GM18505 (cell line): Measurements from ENCODE around the gene SCCPDH.

Experiments used
- ATAC-seq: cut with Tn5 transposase; IDR thresholded peaks from one replicate; pipeline ENCODE4 v1.9.1; 2021; ENCODE audit not compliant: unreplicated experiment
- POLR2A ChIP-seq: IDR thresholded peaks from 4 replicates; pipeline ENCODE4 v1.6.1; 2011; ENCODE audit warnings: borderline replicate concordance; ENCODE audit not compliant: insufficient read depth, insufficient read length; ENCODE audit errors: extremely low read depth

Gene SCCPDH

GRCh38 chr1:246791303-246791918 lies 67.2 kb downstream of the SCCPDH start:
- no peak for ATAC-seq
- TF ChIP-seq POLR2A = no peak

GRCh38 chr1:246792603-246793002 lies 68.4 kb downstream of the SCCPDH start:
- ATAC-seq = no peak
- no peak for TF ChIP-seq POLR2A

DNA sequence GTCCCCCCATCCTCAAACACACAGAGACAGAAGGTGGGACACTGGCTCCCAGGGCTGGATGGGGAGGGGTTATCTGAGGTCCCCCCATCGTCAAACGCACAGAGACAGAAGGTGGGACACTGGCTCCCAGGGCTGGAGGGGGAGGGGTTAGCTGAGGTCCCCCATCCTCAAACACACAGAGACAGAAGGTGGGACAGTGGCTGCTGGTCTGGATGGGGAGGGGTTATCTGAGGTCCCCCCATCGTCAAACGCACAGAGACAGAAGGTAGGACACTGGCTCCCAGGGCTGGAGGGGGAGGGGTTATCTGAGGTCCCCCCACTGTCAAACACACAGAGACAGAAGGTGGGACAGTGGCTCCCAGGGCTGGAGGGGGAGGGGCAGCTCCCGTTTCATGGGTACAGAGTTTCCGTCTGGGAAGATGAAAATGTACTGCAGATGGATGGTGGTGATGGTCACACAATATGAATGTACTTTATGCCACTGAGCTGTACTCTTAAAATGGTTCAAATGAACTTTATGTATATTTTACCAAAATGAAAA lies 69.2 kb downstream of the SCCPDH start:
- ATAC-seq = no peak
- TF ChIP-seq POLR2A = no peak

GRCh38 chr1:246794048-246794827 lies 70.0 kb downstream of the SCCPDH start:
- ATAC-seq = no peak
- TF ChIP-seq POLR2A = no peak

DNA sequence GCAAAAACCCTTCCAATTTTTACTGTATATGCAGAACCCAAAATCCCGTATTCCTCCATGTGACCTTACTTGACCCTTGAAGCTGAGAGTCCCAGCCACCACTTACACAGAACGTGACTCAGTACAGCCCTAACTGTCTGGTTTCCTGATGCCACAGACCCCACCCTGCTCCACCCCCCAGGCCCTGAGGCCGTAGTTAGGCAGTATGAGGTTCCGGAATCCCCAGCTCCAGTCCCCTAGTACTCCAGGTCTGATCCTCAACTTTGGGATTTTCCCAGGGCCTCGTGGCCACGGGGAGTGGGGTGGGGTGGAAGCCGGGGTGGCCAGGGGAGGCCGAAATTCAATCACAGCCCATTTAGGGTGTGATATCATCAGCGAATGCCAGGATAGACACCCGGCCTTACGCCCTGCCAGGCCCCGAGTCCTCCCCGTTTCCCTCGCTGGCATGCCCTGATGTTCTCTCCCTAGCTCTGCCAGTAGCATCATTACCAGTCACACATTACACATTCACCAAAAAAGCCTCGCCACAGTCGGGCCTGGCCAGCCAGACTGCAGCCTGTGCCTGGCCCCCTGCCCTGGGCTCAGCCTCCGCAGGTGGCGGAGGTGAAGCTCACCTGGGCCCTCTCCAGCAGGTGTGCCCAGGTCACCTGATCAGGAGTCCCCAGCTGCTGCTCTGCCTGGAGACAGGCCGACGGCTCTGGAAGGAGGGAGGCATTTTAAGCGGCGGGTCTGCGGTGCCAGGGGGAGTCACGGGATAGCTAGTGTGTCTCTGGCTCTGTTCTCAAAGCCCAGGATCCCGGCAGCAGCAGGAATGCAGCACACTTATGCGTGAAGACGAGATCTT lies 70.8 kb downstream of the SCCPDH start:
- no peak for ATAC-seq
- no peak for TF ChIP-seq POLR2A

DNA sequence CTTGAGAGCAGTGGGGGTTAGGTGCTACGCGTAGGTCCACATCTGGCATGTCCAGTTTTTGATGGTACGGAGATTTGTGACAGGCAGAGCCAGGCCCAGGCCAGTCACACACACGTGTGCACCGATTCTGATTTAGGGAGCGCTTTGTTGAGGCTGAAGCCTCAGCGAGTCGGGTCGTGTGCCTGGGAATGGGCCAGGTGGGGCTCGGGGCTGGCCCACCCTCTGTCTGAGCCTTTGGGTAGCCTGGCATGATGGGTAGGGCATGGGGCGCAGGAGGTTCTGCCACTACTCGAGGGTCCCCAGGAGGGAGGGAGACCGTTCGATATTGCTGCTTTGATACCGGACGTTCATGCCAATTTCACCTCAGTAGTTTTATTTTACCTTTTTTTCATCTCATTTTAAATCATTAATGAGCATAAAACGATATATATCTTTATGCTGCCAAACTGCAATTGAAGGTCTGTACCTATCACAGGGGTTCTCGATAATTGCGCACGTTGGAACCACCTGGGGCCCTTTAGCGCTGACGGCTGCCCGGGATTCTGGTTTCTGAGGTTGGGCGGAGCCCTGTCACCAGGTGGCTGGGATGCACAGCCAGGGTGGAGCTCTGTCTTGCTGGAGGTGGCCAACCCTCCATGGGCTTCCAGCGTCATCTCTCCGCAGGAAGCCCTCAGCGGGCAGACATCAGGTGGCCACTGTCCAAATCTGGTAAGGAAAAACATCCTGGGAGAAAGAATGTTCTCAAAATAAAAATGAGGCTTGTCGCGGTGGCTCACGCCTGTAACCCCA lies 71.9 kb downstream of the SCCPDH start:
- TF ChIP-seq POLR2A = no peak
- no peak for ATAC-seq

DNA sequence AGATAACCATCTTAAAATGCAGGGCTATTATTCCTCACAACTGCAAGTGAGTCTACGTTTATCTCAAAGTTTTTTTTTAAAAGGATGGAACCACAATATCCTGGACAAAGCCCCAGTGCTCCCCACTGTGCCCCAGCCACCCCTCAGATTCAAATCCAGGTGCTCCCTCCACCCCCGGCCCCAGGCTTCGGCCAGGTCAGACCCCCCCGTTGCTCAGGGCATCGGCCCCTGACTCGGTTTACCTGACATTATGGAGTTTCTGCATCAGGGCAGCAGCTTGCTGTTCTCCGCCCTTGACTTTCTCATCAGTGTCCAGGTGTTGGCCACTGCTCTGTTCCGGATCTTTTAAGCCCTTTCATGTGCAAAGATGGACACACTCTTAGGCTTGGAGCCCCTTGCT lies 72.9 kb downstream of the SCCPDH start:
- no peak for TF ChIP-seq POLR2A
- ATAC-seq = no peak

- TF ChIP-seq POLR2A = no peak
- ATAC-seq = no peak
Observed at GRCh38 chr1:246797597-246797996, 73.4 kb downstream of the SCCPDH start.

- TF ChIP-seq POLR2A = no peak
- no peak for ATAC-seq
Observed at GRCh38 chr1:246798107-246798506, 73.9 kb downstream of the SCCPDH start.

GRCh38 chr1:246798606-246799496 lies 74.6 kb downstream of the SCCPDH start:
- no peak for TF ChIP-seq POLR2A
- ATAC-seq = no peak

DNA sequence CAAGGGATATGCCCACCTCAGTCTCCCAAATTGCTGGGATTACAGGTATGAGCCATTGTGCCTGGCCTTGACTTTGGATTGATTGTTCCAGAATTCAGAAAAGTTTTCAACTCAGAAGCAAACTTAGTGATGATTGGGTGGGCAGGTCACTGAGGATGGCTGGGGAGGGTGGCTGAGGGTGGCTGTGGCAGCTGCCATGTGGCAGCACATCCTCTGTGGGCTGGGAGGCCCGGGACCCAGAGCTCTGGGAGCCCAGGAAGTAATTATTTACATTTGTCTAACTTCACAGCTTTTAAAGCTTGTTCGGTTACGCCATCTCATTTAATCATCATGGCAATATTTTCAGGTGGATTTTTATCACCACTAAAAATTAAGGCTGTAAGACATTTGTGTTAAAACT lies 76.1 kb downstream of the SCCPDH start:
- ATAC-seq = no peak
- TF ChIP-seq POLR2A = no peak

GRCh38 chr1:246800756-246801155 lies 76.5 kb downstream of the SCCPDH start:
- no peak for TF ChIP-seq POLR2A
- ATAC-seq = no peak
